GM19467 (cell line): ENCODE results near the gene SCN4B.

Experiments used
- ATAC-seq: cut with Tn5 transposase; IDR thresholded peaks from one replicate; pipeline ENCODE4 v1.9.1; 2021; ENCODE audit warnings: mild to moderate bottlenecking, moderate library complexity; ENCODE audit not compliant: unreplicated experiment

The SCN4B gene

DNA sequence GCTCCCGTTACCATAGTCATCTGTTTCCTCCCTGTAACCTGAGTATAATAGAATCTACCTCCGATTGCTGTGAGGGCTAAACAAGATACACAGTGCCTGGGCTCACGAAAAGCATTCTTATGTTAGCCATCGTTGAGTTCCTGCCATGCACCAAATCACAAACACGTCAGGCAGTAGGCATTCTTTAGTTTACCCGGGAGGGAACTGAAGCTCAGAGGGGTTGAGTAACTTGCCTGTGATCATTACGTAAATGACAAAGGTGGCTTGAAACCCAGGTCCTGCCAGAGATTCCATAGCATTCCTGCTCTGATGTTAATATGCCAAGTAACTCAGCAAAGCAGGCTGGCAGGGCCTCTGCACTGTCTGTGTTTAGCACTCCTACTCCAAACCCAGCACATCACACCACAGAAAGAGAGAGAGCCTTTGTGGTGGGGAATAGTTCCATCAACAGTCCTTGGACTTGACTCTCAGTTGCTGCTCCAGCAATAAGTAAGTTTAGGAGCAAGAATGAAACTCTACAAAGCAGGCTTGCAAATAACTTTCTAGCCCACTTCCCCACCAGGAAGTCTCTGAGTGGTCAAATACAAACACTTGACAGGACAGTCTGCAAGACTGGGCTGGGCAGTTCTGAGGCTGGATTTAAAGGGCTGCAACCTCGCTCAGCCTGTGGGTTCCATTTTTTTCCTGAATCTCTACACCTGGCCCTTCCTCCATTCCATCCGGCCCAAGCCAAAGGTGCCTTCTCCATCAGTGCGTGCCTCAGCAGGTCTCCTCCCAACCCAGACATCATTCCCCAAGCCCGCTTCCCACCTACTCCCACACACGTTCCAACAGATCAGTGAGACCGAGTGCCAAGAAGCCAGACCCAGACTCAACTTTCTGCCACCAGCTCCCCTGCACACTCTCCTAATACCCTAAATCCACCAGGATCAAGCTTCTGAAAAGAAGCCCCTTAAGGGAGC lies 22.7 kb upstream of the SCN4B start:
- no peak for ATAC-seq

DNA sequence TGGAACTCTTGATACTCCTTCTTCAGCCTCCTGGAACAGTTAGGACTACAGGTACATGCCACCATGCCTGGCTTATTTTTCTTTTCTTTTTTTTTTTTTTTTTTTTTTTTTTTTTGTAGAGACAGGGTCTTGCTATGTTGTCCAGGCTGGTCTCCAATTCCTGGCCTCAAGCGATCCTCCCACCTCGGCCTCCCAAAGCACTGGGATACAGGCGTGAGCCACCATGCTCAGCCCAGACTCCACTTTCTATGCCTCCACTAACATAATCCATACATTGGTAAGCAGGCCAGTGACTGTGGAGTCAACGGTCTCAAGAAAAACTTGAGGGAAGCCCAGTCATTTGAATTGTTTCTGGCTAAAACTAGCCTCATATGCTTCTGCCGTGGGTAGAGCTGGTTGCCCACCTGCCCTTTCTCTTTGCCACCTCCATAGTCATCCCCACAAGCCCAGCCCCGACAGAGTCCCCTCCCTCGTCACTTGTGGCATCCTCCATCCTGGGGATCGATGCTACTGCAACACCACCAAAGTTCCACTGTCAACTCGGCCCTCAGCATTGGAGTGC lies 21.5 kb upstream of the SCN4B start:
- ATAC-seq, result no peak

DNA sequence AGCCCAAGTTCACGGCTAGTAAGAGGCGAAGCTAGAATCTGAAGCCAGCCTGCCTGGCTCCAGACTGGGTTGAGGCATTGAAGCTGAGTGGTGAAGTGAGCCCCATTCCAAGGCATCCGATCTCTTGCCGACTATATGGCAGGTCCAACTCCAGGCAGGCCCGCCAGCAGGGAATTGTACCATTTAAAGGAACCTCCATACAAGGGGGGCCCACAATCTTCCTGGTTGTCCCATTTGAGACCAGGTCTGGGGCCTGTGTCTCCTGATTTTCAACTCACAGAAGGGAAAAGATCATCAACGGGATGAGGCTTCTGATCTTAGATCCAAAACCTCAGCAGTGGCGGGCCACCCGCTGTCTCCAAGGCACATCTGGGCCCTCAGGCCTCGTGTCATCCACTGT lies 19.7 kb upstream of the SCN4B start:
- no peak for ATAC-seq

DNA sequence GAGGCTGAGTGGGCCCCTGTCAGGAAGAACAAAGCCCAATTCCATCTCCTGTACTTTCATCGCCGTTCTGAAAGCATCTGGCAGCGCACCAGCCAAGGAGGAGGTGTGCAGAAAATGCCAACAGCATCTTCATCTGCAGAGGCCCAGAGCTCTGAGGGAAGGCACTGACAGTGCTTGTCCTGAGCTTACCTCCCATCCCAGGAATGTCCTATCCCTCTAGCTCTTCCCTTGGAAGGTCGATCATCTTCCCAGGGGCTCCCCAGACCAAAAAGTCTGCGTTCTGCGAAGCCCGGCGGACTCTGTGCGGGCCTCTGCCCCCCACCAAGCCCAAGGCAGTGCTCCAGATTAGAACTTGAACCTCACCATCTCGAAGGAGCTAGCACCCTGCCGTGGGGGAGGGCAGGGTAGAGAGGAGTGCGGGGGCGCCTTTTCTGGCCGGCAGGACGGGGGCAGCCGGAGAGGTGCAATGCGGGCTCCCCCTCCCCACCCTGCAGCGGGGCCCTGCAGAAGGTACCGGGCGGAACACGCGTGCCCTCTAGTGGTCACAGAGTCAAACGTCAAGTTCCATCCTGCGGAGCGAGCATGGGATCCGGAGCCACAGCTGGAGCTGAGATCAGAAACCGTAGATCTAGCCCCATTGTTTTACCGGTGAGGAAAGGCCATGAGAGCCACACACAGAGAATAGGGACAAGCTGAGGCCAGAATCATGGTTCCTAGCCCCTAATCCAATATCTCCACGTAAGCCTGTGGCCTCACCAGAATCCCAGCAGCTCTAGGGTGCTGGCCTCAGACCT lies 18.8 kb upstream of the SCN4B start:
- no peak for ATAC-seq

DNA sequence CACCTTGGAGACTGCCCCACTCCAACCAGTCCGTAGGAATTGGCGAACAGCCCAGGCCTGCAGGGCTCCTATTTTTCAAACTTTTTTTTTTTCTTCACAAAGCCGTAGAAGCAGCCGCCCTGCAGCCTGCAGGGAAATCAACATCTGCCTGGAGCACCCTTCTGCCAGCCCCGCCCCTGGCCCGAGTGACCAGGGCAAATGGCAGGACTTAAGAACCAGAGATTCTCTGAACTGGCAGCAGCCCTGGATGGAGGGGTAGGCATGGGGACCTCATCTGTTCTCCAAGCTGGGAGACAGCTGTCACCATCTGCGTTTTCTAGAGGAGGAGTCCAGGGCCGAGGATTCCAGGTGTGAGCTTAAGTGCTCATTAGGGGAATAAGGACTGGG lies 18.3 kb upstream of the SCN4B start:
- no peak for ATAC-seq

DNA sequence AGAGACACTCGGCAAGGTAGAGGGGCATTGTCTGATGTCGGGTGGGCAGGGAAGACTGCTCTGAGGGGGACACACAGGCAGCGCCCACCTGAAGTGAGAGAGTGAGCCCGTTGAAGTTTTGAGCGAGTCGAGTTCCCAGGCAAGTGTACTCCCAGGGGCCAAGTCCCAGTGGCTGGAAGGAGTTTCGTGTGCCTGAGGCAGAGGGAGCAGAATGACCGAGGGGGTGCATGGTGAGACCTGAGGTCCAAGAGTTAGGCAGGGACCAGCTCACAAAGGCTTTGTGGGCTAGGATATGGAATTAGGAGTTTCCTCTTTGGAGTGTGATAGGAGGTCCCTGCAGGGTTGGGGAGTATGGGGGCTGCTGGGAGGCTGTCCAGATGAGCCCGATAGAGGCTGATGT lies 17.6 kb upstream of the SCN4B start:
- ATAC-seq, result no peak

DNA sequence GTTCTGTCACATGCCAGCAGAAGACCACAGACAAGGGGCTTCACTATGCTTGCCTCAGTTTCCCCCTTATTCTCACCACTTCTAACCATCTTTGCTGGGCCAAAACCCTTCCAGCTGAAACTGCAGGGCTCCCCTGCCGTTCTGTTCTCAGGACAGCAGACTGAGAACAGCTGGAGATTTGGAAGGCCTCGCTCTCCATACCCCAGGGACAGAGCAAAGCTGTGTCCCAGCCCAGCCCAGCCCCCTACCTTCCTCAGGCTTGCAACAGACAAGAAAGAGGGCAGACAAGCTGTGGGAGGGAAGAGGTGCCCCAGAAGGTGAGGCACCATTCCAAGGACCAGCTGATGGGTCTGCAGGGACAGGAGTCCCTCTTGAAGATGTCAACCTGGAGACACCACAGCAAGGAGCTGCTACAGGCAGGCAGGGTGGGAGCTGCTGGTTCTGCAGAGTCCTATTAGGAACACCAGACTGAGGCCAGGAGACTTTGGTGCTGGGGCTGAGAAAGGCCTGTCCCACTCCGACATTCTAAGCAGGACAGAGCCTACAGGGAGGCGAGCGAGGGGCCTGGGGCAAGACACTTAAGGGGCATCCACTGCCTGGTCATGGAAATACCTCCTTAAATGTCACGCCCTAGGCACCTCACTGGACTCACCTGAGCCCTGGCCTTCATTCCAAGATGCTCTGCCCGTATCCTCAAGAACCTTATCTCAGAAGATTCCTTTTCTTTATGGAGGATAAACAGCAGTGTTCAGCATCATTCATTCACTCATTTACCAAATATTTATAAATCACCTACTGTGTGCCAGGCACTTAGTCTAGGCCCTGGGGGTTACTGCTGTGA lies 16.9 kb upstream of the SCN4B start:
- ATAC-seq, result no peak

DNA sequence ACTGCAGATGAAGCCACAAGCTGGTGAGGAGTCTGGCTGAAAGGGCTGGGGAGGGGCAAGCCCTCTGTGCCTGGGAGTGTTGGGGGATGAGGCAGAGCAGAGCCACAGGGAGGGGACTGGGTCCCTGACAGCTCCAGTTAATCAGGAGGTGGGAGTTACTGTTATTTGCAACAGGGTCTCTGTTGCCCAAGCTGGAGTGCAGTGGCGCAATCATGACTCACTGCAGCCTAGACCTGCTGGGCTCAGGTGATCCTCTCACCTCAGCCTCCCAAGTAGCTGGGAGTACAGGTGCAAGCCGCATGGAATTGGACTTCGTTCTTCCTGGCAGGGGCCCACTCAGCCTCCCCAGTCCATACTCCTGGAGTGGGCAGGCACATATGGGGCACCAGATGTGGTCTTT lies 16.1 kb upstream of the SCN4B start:
- ATAC-seq, result no peak

DNA sequence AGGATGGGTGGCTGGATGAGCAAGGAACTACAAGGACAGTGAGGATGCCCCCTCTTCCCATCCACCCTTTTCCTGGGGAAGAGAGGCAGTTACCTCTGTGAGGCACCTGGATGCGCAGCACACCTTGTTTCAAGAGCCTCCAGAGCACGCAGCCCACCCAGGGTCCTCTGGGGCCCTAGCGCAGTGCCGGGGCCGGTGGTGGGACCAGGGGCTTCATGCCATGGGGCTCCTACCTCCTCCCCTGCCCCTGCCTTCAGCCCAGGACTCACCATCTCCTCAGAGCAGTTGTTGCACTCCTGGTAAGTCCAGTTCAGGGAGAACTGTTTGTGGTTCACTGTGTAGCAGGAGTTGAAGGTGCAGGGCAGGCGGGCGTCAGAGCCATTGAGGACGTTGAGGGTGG lies 15.7 kb upstream of the SCN4B start:
- no peak for ATAC-seq

DNA sequence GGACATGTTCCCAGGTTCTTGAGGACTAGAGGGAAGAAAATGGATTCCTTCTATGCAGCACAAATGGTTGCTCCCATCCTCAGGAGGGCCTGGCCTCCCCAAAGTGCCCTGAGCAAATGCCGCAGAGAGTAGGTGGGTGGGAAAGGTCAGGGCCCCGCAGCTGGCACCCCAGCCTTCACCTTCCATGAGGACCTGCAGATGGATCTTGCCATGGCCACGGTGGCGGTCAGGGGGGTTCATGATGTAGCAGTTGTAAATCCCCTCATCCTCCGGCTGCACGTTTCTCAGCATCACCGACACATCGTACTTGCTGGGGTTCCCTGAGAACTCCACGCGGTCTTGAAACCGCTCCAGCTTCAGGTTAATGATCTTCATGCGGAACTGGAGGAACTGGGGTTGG lies 15.3 kb upstream of the SCN4B start:
- ATAC-seq, result no peak

DNA sequence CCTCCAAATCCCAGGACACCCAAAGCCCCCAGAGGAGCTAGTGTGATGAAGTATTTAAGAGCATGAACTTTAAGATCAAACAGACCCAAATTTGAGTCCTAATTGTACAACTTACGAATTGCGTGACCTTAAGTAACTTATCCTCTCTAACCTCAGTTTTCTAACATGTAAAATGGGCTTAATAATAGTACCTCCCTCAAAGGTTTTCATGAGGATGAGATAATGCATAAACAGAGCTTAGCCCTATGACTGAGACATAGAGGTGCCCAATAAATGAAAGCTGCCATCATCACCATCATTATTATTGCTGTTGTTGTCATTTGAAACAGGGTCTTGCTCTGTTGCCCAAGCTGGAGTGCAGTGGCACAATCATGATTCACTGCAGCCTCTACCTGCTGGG lies 14.6 kb upstream of the SCN4B start:
- ATAC-seq, result no peak

DNA sequence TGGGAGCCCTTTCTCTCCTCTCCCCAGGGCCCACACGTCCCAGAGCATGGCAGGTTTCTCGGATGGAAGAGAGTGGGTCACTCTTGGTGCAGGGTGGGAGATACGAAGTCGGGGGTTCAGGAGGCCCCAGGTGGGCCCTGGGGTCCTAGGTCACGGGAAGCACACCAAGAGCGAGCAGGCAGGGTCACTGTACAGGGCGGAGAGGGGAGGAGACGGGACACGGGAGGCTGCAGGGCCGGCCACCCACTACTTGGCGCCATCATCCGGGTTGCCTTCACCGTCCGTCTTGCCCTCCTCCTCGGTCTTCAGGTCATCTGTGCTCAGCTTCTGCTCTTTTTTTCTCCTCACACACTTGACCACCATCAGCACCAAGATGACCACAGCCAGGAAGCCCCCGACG lies 14.0 kb upstream of the SCN4B start:
- ATAC-seq, result no peak

DNA sequence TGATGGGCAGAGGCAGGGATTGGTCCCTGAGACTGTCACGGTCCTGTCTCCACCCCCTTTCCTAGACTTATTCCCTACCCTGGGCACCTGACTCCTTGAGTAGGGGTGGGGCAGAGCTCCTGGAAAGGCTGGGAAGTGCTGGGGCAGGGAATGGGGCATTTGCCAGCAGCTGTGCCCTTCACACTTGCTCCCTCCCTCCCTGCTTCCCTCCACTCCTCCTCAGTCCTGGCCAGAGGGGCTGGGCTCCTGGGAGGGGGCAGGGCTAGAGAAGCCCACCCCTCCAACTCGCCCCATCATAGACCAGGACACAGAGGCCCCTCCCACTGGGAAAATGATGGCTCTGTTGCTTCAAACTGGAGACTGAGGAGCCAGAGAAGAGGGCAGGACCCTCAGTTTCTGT lies 12.3 kb upstream of the SCN4B start:
- ATAC-seq, result no peak

DNA sequence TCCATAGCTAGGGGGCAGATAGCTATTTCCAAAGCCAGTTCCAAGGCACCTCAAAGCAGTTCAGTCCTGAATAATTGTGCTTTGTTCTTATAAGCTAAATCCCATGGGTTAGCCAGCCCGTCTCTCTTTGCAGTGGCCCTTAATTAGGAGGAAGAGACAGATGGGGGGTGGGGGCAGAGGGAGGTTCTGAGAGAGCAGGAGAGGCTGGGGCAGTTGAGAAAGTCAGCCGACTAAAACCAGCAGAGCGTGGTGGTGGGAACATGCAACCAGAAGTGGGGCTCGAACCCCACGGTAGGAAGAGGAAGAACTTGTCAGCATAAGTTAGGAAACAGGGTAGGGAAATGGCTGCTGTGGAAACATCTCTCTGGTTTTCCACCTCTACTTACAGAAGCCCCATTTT lies 10.9 kb upstream of the SCN4B start:
- no peak for ATAC-seq

DNA sequence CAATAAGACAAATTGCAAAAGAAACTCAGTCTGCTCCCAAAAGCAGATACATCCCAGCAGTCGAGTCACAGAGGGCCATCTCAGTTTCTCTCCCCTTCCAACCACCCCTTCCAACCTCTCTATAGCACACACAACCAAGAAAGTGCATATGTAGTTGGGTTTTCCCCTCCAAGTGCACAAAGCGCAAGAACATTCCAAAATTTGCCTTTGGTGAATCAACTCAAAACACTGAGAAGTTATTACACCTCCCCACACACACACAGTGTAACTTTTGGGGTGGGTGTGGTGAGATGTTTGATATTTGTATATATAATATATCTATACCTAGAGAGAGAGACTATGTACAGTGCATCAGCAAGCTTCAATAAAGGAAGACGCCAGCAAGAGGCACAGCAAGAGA lies 10.2 kb upstream of the SCN4B start:
- no peak for ATAC-seq

DNA sequence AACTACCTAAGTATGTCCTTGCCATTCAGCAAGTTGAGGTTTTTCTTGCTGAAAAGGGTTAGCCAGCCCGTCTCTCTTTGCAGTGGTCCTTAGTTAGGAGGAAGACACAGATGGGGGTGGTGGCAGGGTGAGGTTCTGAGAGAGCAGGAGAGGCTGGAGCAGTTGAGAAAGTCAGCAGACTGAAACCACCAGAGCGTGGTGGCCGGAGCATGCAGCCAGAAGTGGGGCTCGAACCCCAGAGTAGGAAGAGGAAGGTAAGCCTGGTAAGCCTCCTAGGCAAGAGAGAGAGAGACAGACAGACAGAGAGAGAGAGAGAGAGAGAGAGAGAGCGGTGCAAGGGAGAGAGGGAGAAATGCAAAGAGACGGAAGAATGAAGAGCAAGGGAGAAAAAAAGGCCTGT lies 9.2 kb upstream of the SCN4B start:
- no peak for ATAC-seq

DNA sequence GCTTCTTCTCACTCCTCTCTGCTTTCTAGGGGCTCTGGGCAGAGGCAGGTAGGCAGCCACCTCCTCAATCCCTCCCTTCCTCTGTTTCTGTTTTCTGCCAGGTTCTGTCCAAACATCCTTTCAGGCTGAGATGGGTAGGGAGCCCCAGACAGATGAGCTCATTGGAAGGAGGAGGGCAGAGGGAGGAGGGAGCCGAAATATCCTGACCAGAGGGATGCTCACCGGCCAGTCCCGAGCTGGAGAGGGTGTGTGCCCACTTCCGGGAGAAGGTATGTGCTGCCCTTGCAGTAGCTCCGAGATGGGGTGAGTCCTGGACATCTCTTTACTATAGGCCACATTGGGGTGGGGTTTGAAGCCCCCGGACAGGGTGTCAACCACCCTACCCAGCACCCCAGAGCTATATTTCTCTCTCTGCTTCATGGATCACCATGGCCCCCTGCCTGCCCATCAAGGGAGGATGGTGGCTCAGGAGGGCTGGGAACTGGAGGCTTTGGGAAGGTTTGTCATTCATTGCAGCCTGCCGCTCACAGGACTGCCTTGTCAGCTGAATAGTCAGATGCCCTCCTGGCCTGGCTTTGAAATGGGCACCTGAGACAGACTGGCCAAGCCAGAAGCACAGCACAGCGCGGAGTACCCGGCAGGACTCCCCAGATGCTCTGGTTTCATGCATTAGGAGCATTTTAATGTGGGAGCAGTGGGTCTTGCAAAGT lies 4.7 kb upstream of the SCN4B start:
- no peak for ATAC-seq

DNA sequence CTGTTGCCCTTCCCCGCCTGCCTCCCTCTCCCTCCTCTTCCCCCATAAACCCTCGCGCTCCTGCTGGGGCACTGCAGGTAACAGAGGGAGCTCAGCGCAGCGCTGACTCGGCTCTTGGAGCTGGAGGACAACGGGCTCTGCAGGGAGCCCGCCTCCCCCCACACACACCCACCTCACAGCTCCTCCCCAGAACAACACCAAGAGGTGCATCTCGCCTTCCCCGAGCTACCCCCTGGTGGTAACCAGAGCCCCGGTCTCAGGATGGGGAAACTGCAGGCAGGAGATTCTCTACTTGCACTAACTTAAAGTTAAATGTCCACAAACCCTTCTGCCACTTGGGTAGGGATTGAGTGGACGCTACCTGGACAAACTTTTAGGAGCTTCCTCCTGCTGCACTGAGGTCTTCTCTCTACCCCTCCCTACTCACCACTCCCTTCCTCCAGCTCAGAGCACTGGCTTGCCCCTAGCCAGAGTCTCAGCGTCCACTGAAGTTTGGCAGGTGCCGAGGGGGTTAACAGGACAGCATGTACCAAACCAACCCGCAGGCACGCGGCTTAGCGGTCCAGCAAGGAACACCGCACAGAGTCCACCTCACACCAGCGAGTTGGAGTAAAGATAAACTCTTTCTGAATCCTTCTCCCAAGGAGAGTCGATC lies 4.0 kb upstream of the SCN4B start:
- no peak for ATAC-seq

DNA sequence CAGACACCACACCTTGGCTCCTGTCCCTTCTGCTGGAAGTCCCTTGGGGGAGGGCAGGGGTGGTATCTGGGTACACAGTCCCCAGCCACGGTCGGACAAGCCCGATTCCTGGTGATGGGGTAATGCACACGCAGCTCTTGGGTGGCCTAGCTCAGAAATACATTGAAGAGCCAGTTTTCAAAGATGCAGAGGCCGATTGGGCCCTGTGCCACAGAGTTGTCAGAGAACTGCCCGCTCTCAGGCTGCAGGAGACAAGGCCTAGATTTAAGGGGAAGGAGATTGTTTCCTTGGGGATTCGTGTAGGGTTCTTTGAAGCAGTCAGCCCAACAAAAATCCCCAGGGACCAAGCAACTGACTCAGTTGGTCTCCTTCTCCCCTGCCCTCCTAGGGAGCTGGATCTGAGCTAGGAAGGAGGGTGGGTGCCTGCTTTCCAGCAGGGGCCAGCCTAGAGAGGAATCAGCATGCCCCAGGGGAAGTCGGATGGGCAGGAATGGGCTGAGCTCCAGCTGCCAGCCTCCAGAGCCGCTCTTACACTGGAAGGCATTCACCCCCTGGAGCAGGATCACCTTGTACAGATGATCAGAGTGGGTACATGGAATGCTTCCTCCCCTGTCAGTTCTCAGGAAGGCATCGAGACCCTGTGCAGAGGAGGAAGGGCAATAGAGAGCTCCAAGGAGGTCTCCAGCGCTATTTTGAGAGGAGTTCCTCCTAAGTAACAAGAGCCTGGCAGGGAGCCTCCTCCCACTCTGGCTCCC lies 3.3 kb upstream of the SCN4B start:
- ATAC-seq, result no peak
